Tibial nerve (tissue), 3 donors: ENCODE data around the gene TM9SF2.

Experiments used
- POLR2A ChIP-seq, 2 donors: fragments of 450-650 bp; IDR thresholded peaks; one replicate each; pipeline ENCODE4 v1.6.1; 2017; ENCODE audit warnings: antibody characterized with exemption in 2 of 2, mild to moderate bottlenecking in 2 of 2, moderate library complexity in 2 of 2
- TF ChIP-seq, protein P1 (sequence below), 5 experiments: fragments of 200-600 bp in 3 of 5; fragments of 450-650 bp in 2 of 5; sonication (generic) in 3 of 5; IDR thresholded peaks; one replicate each; pipeline ENCODE4 v1.5.1; 2016 to 2019; ENCODE audit warnings: antibody characterized with exemption in 5 of 5, mild to moderate bottlenecking in 3 of 5, moderate library complexity in 2 of 5

DNA sequence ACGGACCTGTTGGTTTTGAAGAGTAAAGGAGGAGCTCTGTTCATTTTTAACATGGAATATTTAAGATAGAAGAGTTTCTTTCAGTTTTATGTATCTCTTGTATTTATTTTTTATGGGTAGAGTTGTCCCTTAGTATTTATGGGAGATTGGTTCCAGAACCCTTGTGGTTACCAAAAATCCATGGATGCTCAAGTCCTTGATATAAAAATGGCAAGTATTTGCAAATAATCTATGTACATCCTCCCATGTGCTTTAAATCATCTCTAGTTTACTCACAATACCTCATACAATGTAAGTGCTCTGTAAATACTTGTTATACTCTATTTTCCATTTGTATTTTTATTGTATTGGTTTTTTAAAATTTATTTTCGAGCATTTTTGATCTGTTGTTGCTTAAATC, 63.1 kb downstream of the TM9SF2 start:
- TF ChIP-seq, protein P1, sequence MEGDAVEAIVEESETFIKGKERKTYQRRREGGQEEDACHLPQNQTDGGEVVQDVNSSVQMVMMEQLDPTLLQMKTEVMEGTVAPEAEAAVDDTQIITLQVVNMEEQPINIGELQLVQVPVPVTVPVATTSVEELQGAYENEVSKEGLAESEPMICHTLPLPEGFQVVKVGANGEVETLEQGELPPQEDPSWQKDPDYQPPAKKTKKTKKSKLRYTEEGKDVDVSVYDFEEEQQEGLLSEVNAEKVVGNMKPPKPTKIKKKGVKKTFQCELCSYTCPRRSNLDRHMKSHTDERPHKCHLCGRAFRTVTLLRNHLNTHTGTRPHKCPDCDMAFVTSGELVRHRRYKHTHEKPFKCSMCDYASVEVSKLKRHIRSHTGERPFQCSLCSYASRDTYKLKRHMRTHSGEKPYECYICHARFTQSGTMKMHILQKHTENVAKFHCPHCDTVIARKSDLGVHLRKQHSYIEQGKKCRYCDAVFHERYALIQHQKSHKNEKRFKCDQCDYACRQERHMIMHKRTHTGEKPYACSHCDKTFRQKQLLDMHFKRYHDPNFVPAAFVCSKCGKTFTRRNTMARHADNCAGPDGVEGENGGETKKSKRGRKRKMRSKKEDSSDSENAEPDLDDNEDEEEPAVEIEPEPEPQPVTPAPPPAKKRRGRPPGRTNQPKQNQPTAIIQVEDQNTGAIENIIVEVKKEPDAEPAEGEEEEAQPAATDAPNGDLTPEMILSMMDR (IDR thresholded peaks at IDR 0.05): no peak
- no peak for TF ChIP-seq POLR2A (IDR thresholded peaks at IDR 0.05)
